ENCODE data around the gene EPAS1. TPM values are rescaled to one million over a fixed set of nuclear protein-coding genes. Genes with fewer than 3 reads are reported as not detected.

EPAS1 gene
- total and polyA plus RNA-seq, 2 of the 13 experiments (the other 11 are each of a cell fraction or from before 2014, with no cell fraction given), result 47.1 to 182 TPM

- TF ChIP-seq GPBP1L1 (CRISPR knock-in tag; IDR thresholded peaks at IDR 0.05) (no peak), RCOR2 (CRISPR knock-in tag; IDR thresholded peaks at IDR 0.05) (no peak), TGIF2 (CRISPR knock-in tag; IDR thresholded peaks at IDR 0.05) (no peak), ZNF12 (CRISPR knock-in tag; IDR thresholded peaks at IDR 0.05) (no peak; the same call in 1 of the 2 replicates), KMT2A (CRISPR knock-in tag; IDR thresholded peaks at IDR 0.05) (peak; percentile 96), KDM4B (CRISPR knock-in tag; IDR thresholded peaks at IDR 0.05) (no peak), ZNF484 (CRISPR knock-in tag; IDR thresholded peaks at IDR 0.05; ENCODE audit: borderline replicate concordance, low read depth) (no peak; the same call in 1 of the 2 replicates), GZF1 (CRISPR knock-in tag; IDR thresholded peaks at IDR 0.05) (no peak), SRSF1 (optimal IDR thresholded peaks at IDR 0.05; ENCODE audit: low read depth, low read length) (no peak), ZNF747 (CRISPR knock-in tag; IDR thresholded peaks at IDR 0.05; ENCODE audit: borderline replicate concordance) (no peak), GATA4 (IDR thresholded peaks at IDR 0.05; ENCODE audit: borderline replicate concordance, low read depth) (no peak), PHF5A (CRISPR knock-in tag; IDR thresholded peaks at IDR 0.05; ENCODE audit: low read depth, unreplicated experiment) (no peak), CTCF (CRISPR knock-in tag; IDR thresholded peaks at IDR 0.05) (peak; percentile 67), ZNF574 (CRISPR knock-in tag; IDR thresholded peaks at IDR 0.05) (no peak; the same call in 1 of the 2 replicates), ELF1 (CRISPR knock-in tag; IDR thresholded peaks at IDR 0.05) (peak; percentile 9; the same call in 1 of the 2 replicates), ZNF326 (CRISPR knock-in tag; IDR thresholded peaks at IDR 0.05; ENCODE audit: borderline replicate concordance) (no peak), ZNF773 (CRISPR knock-in tag; IDR thresholded peaks at IDR 0.05; ENCODE audit: borderline replicate concordance) (no peak), PRDM15 (CRISPR knock-in tag; IDR thresholded peaks at IDR 0.05) (no peak; the same call in 1 of the 2 replicates), U2AF2 (IDR thresholded peaks at IDR 0.05; ENCODE audit: low read depth, low read length) (no peak), CHD4 (IDR thresholded peaks at IDR 0.05; ENCODE audit: borderline replicate concordance, low read length) (no peak), RFXANK (CRISPR knock-in tag; IDR thresholded peaks at IDR 0.05) (0 out of 2 replicates have a peak, but pooled peaks have one; percentile 40)
Observed at GRCh38 chr2:46298522-46299353, 1.5 kb downstream of the EPAS1 start (continued).
